HCT116 (cell line): ENCODE data around the gene SLC25A28. TPM values are rescaled to one million over a fixed set of nuclear protein-coding genes. Genes with fewer than 3 reads are reported as not detected.

Experiments
- ATAC-seq: fragments of 200-7000 bp; cut with Tn5 transposase; 2 replicates; pipeline ENCODE4 v1.9.1; 2020; ENCODE audit warnings: mild to moderate bottlenecking, moderate library complexity
- BruUV-seq: library from RNA; stranded (reverse); fragments of 400-500 nt; replicated peaks from 2 replicates; lab custom pipeline; 2021; lab: Mats Ljungman, UMichigan
- CTCF ChIA-PET: fragments of 300-600 bp; sonication (Branson Sonifier 250); formaldehyde crosslinking; loops from one replicate; lab custom pipeline; 2021; ENCODE audit warnings: antibody characterized with exemption; lab: Charles Lee
- POLR2A ChIA-PET: fragments of 300-600, 350-600 bp; sonication (Branson Sonifier 250); formaldehyde crosslinking; loops from one replicate; lab custom pipeline; 2021; ENCODE audit warnings: antibody characterized with exemption; lab: Charles Lee
- RAD21 ChIA-PET, 2 experiments: fragments of 300-600 bp; sonication (Branson Sonifier 250); formaldehyde crosslinking; loops; one replicate each; lab custom pipeline; 2023; ENCODE audit warnings: low total read pairs in 2 of 2; ENCODE audit not compliant: uncharacterized antibody in 2 of 2, unreplicated experiment in 2 of 2, low non-redundant PET in 1 of 2; lab: Charles Lee
- DNase-seq: peaks from one replicate; pipeline ENCODE4 v3.0.0-alpha.2; 2010; ENCODE audit warnings: low read depth, low spot score
- H2AFZ ChIP-seq: fragments of 200-600 bp; shearing (Covaris generic), sonication (generic); 2 replicates; pipeline ENCODE4 v1.6.1; 2017; ENCODE audit warnings: low read depth, mixed run types, mixed read lengths, antibody characterized with exemption, low read length; ENCODE audit not compliant: poor library complexity, severe bottlenecking
- H3K27ac ChIP-seq: 2 replicates; pipeline ENCODE4 v1.5.1; 2012; ENCODE audit warnings: low read depth, low read length
- H3K27me3 ChIP-seq: fragments of 200-600 bp; sonication (generic); 2 replicates; pipeline ENCODE4 v1.6.1; 2016; ENCODE audit warnings: mixed run types, low read length, mixed read lengths; ENCODE audit not compliant: insufficient read depth
- H3K36me3 ChIP-seq, 2 experiments: fragments of 200-500 bp in 1 of 2; fragments of 200-600 bp in 1 of 2; sonication (Bioruptor generic) in 1 of 2; sonication (generic) in 1 of 2; 2 replicates each; pipeline versions ENCODE4 v1.5.1 to v1.6.1; 2014 to 2016; ENCODE audit warnings: low read length in 2 of 2, inconsistent platforms in 1 of 2, mixed read lengths in 1 of 2, mixed run types in 1 of 2; ENCODE audit not compliant: insufficient read depth in 2 of 2, control insufficient read depth in 1 of 2
- H3K4me1 ChIP-seq, 2 experiments: fragments of 200-600 bp in 1 of 2; sonication (generic) in 1 of 2; 2 replicates each; pipeline versions ENCODE4 v1.5.1 to v1.6.1; 2012 to 2017; ENCODE audit warnings: low read length in 2 of 2, inconsistent platforms in 1 of 2, mild to moderate bottlenecking in 1 of 2, mixed read lengths in 1 of 2, mixed run types in 1 of 2, moderate library complexity in 1 of 2; ENCODE audit not compliant: insufficient read depth in 2 of 2, control insufficient read depth in 1 of 2
- H3K4me2 ChIP-seq: fragments of 200-600 bp; sonication (generic); 2 replicates; pipeline ENCODE4 v1.6.1; 2017; ENCODE audit warnings: mixed run types, low read length, mixed read lengths
- H3K4me3 ChIP-seq, 2 experiments: fragments of 200-600 bp in 1 of 2; sonication (generic) in 1 of 2; replicated peaks in 1 of 2; 2 replicates each; pipeline ENCODE4 v1.5.1; 2011 to 2016; ENCODE audit warnings: low read length in 2 of 2, control low read depth in 1 of 2, low read depth in 1 of 2, mild to moderate bottlenecking in 1 of 2, mixed read lengths in 1 of 2, mixed run types in 1 of 2
- H3K79me2 ChIP-seq: fragments of 200-600 bp; sonication (generic); 2 replicates; pipeline ENCODE4 v1.6.1; 2017; ENCODE audit warnings: mild to moderate bottlenecking, mixed run types, low read length, moderate library complexity, mixed read lengths; ENCODE audit not compliant: insufficient read depth
- H3K9ac ChIP-seq: fragments of 200-600 bp; sonication (generic); 2 replicates; pipeline ENCODE4 v1.6.1; 2016; ENCODE audit warnings: low read length, mixed read lengths
- H3K9me2 ChIP-seq: fragments of 200-600 bp; sonication (generic), shearing (Covaris generic); 2 replicates; pipeline ENCODE4 v1.6.1; 2017; ENCODE audit warnings: mixed run types, mild to moderate bottlenecking, moderate library complexity; ENCODE audit not compliant: insufficient read depth
- H3K9me3 ChIP-seq, 2 experiments: fragments of 200-500 bp in 1 of 2; fragments of 200-600 bp in 1 of 2; sonication (Bioruptor generic) in 1 of 2; sonication (generic) in 1 of 2; 2 replicates each; pipeline ENCODE4 v1.6.1; 2014 to 2017; ENCODE audit warnings: low read length in 2 of 2, mixed read lengths in 2 of 2, inconsistent platforms in 1 of 2, low read depth in 1 of 2, mild to moderate bottlenecking in 1 of 2, mixed run types in 1 of 2, moderate library complexity in 1 of 2; ENCODE audit not compliant: control insufficient read depth in 1 of 2, insufficient read depth in 1 of 2
- H4K20me1 ChIP-seq: fragments of 200-600 bp; sonication (generic), shearing (Covaris generic); 2 replicates; pipeline ENCODE4 v1.6.1; 2017; ENCODE audit warnings: mixed run types, mild to moderate bottlenecking, moderate library complexity; ENCODE audit not compliant: insufficient read depth
- CBX3 ChIP-seq: IDR thresholded peaks from 2 replicates; pipeline ENCODE4 v1.6.1; 2012; ENCODE audit warnings: low read depth
- CEBPB ChIP-seq: IDR thresholded peaks from 2 replicates; pipeline ENCODE4 v1.6.1; 2012; ENCODE audit warnings: low read depth
- EGR1 ChIP-seq: IDR thresholded peaks from 2 replicates; pipeline ENCODE4 v1.6.1; 2012; ENCODE audit warnings: low read depth
- EZH2phosphoT487 ChIP-seq: fragments of 200-600 bp; IDR thresholded peaks from 2 replicates; pipeline ENCODE4 v1.6.1; 2018; ENCODE audit warnings: antibody characterized with exemption, borderline replicate concordance
- FOSL1 ChIP-seq: IDR thresholded peaks from 2 replicates; pipeline ENCODE4 v1.6.1; 2012; ENCODE audit warnings: low read depth
- POLR2AphosphoS5 ChIP-seq: IDR thresholded peaks from 2 replicates; pipeline ENCODE4 v1.6.1; 2011; ENCODE audit warnings: mild to moderate bottlenecking, low read depth, low read length, moderate library complexity
- RAD21 ChIP-seq: IDR thresholded peaks from 2 replicates; pipeline ENCODE4 v1.6.1; 2012; ENCODE audit warnings: low read depth, mild to moderate bottlenecking
- SIN3A ChIP-seq: IDR thresholded peaks from 2 replicates; pipeline ENCODE4 v1.6.1; 2012; ENCODE audit warnings: low read depth
- SP1 ChIP-seq: IDR thresholded peaks from 2 replicates; pipeline ENCODE4 v1.6.1; 2012; ENCODE audit warnings: low read depth
- YY1 ChIP-seq: IDR thresholded peaks from 2 replicates; pipeline ENCODE4 v1.6.1; 2011; ENCODE audit warnings: low read length, low read depth, moderate library complexity, mild to moderate bottlenecking; ENCODE audit not compliant: insufficient replicate concordance; ENCODE audit errors: extremely low read depth
- ZFX ChIP-seq: fragments of 450-650 bp; IDR thresholded peaks from 2 replicates; pipeline ENCODE4 v1.6.1; 2017
- ZNF274 ChIP-seq: fragments of 200-500 bp; sonication (Bioruptor generic); IDR thresholded peaks from 2 replicates; pipeline ENCODE4 v1.6.1; 2014; ENCODE audit warnings: mild to moderate bottlenecking, low read depth, low read length, inconsistent platforms
- intact Hi-C: fragments of 100-400 bp; cut with micrococcal nuclease; formaldehyde crosslinking; loops from 2 replicates; pipeline ENCODE4 v1.10.0; 2022
- total RNA-seq: library from RNA; stranded (reverse); gene quantifications from one replicate; pipeline ENCODE4 v1.2.1, GENCODE V29; 2021; ENCODE audit not compliant: unreplicated experiment
- TF ChIP-seq, protein P1 (sequence below): IDR thresholded peaks from 2 replicates; pipeline ENCODE4 v1.6.1; 2012; ENCODE audit warnings: low read depth
- TF ChIP-seq, protein P2 (sequence below): IDR thresholded peaks from 2 replicates; pipeline ENCODE4 v1.6.1; 2012

SLC25A28 gene
- total RNA-seq, 1 experiment from 2014 or later = 59.5 TPM

DNA sequence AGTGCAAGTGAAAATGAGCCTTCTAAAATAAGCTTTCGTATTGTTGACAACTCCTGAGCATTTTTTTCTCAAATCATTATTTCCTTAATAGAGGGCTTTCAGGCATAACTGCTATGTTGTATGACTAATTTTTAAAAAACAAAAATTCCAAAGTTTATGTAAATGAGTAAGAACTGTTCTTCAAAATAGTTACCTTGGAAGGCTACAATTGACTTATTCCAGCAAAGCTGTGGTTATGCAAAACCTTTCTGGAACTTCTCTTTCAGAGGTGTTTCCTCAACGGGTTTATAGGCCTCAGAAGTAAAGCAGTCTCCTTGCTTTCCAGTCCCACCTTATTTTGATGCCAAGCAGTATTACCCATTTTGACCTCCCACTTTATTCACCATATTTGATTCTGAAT is 2.5 kb downstream of the SLC25A28 start:
- POLR2A ChIA-PET = interaction anchor here (0.6 to 1.1 kb wide), 2 partner anchors 58 to 187 kb away, joined by 3 to 5 read pairs; partner anchors contain the start of gene GOT1
- TF ChIP-seq FOSL1 (no peak), EZH2phosphoT487 (no peak), EGR1 (no peak), SP1 (no peak), ZNF274 (no peak), ZFX (no peak), SIN3A (no peak), CBX3 (no peak), RAD21 (no peak), POLR2AphosphoS5 (no peak), YY1 (no peak), CEBPB (no peak)
- TF ChIP-seq, protein P1, sequence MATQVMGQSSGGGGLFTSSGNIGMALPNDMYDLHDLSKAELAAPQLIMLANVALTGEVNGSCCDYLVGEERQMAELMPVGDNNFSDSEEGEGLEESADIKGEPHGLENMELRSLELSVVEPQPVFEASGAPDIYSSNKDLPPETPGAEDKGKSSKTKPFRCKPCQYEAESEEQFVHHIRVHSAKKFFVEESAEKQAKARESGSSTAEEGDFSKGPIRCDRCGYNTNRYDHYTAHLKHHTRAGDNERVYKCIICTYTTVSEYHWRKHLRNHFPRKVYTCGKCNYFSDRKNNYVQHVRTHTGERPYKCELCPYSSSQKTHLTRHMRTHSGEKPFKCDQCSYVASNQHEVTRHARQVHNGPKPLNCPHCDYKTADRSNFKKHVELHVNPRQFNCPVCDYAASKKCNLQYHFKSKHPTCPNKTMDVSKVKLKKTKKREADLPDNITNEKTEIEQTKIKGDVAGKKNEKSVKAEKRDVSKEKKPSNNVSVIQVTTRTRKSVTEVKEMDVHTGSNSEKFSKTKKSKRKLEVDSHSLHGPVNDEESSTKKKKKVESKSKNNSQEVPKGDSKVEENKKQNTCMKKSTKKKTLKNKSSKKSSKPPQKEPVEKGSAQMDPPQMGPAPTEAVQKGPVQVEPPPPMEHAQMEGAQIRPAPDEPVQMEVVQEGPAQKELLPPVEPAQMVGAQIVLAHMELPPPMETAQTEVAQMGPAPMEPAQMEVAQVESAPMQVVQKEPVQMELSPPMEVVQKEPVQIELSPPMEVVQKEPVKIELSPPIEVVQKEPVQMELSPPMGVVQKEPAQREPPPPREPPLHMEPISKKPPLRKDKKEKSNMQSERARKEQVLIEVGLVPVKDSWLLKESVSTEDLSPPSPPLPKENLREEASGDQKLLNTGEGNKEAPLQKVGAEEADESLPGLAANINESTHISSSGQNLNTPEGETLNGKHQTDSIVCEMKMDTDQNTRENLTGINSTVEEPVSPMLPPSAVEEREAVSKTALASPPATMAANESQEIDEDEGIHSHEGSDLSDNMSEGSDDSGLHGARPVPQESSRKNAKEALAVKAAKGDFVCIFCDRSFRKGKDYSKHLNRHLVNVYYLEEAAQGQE = no peak
- TF ChIP-seq, protein P2, sequence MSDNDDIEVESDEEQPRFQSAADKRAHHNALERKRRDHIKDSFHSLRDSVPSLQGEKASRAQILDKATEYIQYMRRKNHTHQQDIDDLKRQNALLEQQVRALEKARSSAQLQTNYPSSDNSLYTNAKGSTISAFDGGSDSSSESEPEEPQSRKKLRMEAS = no peak
- TF ChIP-seq, all 23 proteins: peak for 0
- BruUV-seq = no TSS peak
- no peaks in the 10 kb centered on the region for H4K20me1 ChIP-seq
- CTCF ChIA-PET = interaction anchor here (1.0 to 8.4 kb wide), 2 partner anchors 57 to 182 kb away, joined by 5 to 52 read pairs; no protein-coding TSS in a partner anchor
- DNase-seq = no peak
- no peak for ATAC-seq
- H3K27ac ChIP-seq = no peak overlapping the region
- intact Hi-C loops = no loop called here
- peaks cover 17 to 30% of the 10 kb centered on the region in 2 experiments for H3K4me1 ChIP-seq
- no peaks in the 10 kb centered on the region for H3K9me3 ChIP-seq
- H2AFZ ChIP-seq = no peak overlapping the region
- H3K4me3 ChIP-seq = no peak overlapping the region
- H3K9me2 ChIP-seq = no peaks in the 10 kb centered on the region
- RAD21 ChIA-PET = no interaction called here
- peaks cover 0 to 6% of the 10 kb centered on the region in 2 experiments; a peak in 2 of 4 replicates for H3K36me3 ChIP-seq
- no peak overlapping the region for H3K9ac ChIP-seq
- no peak overlapping the region for H3K4me2 ChIP-seq
- peaks cover 49% of the 10 kb centered on the region for H3K79me2 ChIP-seq
- H3K27me3 ChIP-seq = no peaks in the 10 kb centered on the region
